ENCODE data around the gene HSPA12B. TPM values are rescaled to one million over a fixed set of nuclear protein-coding genes. Genes with fewer than 3 reads are reported as not detected.

Gene HSPA12B
- polyA plus RNA-seq, 1 donor from 2014 or later = not detected

DNA sequence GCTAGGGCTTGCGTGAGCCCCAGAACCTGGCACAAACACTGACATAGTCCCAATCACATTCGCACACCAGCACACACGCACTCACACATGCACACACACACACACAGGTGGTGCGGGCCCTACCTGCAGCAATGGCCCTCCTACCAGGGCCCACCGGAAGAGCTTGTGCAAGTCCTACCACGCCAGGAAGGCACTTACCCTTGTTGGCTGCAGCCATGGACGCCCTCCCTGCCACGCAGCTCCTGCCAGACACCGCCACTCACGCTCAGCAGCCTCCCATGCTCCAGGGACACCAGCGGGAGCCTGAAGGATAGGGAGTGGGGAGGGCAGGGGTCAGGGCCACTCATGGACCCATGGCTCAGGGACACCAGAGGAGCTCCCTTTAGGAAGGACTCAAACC, 27.4 kb downstream of the HSPA12B start:
- Histone ChIP-seq H3K9ac (ENCODE audit: low read length) (no peak overlapping the region), H3K27ac (ENCODE audit: low read length) (no peak overlapping the region), H3K27me3 (ENCODE audit: insufficient read depth, low read depth, low read length) (no peaks in the 10 kb centered on the region), H3F3A (ENCODE audit: insufficient read depth, low read length, poor library complexity, severe bottlenecking) (no peaks in the 10 kb centered on the region), H3K9me2 (ENCODE audit: insufficient read depth, low read length) (no peaks in the 10 kb centered on the region), H3K9me3 (ENCODE audit: low read length) (no peaks in the 10 kb centered on the region), H3K79me2 (replicated peaks; ENCODE audit: insufficient read depth, low read length) (no peaks in the 10 kb centered on the region), H3K4me3 (ENCODE audit: low read length) (no peak overlapping the region), H4K20me1 (ENCODE audit: insufficient read depth) (no peaks in the 10 kb centered on the region), H2AFZ (ENCODE audit: low read depth, low read length) (no peak overlapping the region), H3K36me3 (ENCODE audit: insufficient read depth, low read length) (no peaks in the 10 kb centered on the region), H3K4me2 (ENCODE audit: low read length) (no peak overlapping the region)
- no peak for TF ChIP-seq EP300 (conservative IDR thresholded peaks at IDR 0.05; ENCODE audit: poor library complexity, severe bottlenecking)
- TF ChIP-seq TAF1 (IDR thresholded peaks at IDR 0.05; ENCODE audit: low read depth) = no peak
- no peak for TF ChIP-seq RAD21 (conservative IDR thresholded peaks at IDR 0.05)
- TF ChIP-seq MXI1 (conservative IDR thresholded peaks at IDR 0.05; ENCODE audit: poor library complexity, severe bottlenecking) = no peak
- TF ChIP-seq, protein P1, sequence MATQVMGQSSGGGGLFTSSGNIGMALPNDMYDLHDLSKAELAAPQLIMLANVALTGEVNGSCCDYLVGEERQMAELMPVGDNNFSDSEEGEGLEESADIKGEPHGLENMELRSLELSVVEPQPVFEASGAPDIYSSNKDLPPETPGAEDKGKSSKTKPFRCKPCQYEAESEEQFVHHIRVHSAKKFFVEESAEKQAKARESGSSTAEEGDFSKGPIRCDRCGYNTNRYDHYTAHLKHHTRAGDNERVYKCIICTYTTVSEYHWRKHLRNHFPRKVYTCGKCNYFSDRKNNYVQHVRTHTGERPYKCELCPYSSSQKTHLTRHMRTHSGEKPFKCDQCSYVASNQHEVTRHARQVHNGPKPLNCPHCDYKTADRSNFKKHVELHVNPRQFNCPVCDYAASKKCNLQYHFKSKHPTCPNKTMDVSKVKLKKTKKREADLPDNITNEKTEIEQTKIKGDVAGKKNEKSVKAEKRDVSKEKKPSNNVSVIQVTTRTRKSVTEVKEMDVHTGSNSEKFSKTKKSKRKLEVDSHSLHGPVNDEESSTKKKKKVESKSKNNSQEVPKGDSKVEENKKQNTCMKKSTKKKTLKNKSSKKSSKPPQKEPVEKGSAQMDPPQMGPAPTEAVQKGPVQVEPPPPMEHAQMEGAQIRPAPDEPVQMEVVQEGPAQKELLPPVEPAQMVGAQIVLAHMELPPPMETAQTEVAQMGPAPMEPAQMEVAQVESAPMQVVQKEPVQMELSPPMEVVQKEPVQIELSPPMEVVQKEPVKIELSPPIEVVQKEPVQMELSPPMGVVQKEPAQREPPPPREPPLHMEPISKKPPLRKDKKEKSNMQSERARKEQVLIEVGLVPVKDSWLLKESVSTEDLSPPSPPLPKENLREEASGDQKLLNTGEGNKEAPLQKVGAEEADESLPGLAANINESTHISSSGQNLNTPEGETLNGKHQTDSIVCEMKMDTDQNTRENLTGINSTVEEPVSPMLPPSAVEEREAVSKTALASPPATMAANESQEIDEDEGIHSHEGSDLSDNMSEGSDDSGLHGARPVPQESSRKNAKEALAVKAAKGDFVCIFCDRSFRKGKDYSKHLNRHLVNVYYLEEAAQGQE (IDR thresholded peaks at IDR 0.05; ENCODE audit: borderline replicate concordance) = no peak
- TF ChIP-seq POLR2AphosphoS5 (IDR thresholded peaks at IDR 0.05) = no peak
- no peak for TF ChIP-seq EZH2 (IDR thresholded peaks at IDR 0.05; ENCODE audit: borderline replicate concordance, insufficient read depth, low read length, poor library complexity, severe bottlenecking)
- TF ChIP-seq SMC3 (conservative IDR thresholded peaks at IDR 0.05; ENCODE audit: poor library complexity) = no peak
- TF ChIP-seq, protein P2, sequence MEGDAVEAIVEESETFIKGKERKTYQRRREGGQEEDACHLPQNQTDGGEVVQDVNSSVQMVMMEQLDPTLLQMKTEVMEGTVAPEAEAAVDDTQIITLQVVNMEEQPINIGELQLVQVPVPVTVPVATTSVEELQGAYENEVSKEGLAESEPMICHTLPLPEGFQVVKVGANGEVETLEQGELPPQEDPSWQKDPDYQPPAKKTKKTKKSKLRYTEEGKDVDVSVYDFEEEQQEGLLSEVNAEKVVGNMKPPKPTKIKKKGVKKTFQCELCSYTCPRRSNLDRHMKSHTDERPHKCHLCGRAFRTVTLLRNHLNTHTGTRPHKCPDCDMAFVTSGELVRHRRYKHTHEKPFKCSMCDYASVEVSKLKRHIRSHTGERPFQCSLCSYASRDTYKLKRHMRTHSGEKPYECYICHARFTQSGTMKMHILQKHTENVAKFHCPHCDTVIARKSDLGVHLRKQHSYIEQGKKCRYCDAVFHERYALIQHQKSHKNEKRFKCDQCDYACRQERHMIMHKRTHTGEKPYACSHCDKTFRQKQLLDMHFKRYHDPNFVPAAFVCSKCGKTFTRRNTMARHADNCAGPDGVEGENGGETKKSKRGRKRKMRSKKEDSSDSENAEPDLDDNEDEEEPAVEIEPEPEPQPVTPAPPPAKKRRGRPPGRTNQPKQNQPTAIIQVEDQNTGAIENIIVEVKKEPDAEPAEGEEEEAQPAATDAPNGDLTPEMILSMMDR (IDR thresholded peaks at IDR 0.05; ENCODE audit: poor library complexity, severe bottlenecking) = no peak

DNA sequence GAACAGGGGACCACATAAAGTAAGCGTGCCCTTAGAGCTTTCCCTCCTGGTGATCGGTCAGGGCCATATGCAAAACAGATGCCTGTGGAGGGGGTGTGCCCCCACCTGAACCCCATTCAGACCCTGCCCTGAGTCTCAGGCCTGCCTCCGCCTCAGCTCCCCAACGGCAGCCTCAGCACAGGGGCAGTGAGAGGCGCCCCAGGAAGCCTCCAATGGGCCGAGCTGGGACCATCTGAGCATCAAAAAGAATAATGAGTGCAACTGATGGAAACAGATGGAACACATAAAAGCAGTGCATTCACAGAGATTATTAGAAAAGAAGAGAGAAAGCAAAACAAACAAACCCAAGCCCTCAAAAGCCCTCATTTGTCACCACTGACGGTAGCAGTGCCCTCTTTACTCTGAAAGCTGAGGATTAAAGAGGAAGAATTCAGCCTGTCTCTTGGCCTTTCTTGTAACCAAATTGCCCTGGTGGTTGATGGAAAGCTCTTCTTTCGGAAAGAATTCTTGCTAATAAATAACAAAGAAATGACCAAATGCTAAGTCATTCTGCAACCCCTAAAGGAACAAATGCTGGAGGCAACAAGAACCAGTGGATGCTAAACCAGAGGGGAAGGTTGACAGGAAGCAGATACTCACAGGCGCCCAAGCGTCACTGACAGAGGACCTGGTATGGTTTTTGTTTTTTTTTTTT, 28.3 kb downstream of the HSPA12B start:
- Histone ChIP-seq H3K27me3 (ENCODE audit: insufficient read depth, low read depth, low read length) (no peaks in the 10 kb centered on the region), H3K36me3 (ENCODE audit: insufficient read depth, low read length) (no peaks in the 10 kb centered on the region), H2AFZ (ENCODE audit: low read depth, low read length) (no peak overlapping the region), H3K9me3 (ENCODE audit: low read length) (no peaks in the 10 kb centered on the region), H3K4me3 (ENCODE audit: low read length) (no peak overlapping the region), H3K9me2 (ENCODE audit: insufficient read depth, low read length) (no peaks in the 10 kb centered on the region), H3K9ac (ENCODE audit: low read length) (no peak overlapping the region), H3K27ac (ENCODE audit: low read length) (no peak overlapping the region), H3K4me2 (ENCODE audit: low read length) (no peak overlapping the region), H4K20me1 (ENCODE audit: insufficient read depth) (no peaks in the 10 kb centered on the region), H3F3A (ENCODE audit: insufficient read depth, low read length, poor library complexity, severe bottlenecking) (no peaks in the 10 kb centered on the region), H3K79me2 (replicated peaks; ENCODE audit: insufficient read depth, low read length) (peaks cover 6% of the 10 kb centered on the region)
- TF ChIP-seq MXI1 (conservative IDR thresholded peaks at IDR 0.05; ENCODE audit: poor library complexity, severe bottlenecking) (no peak), EZH2 (IDR thresholded peaks at IDR 0.05; ENCODE audit: borderline replicate concordance, insufficient read depth, low read length, poor library complexity, severe bottlenecking) (no peak), RAD21 (conservative IDR thresholded peaks at IDR 0.05) (no peak), EP300 (conservative IDR thresholded peaks at IDR 0.05; ENCODE audit: poor library complexity, severe bottlenecking) (no peak), TAF1 (IDR thresholded peaks at IDR 0.05; ENCODE audit: low read depth) (no peak), SMC3 (conservative IDR thresholded peaks at IDR 0.05; ENCODE audit: poor library complexity) (no peak), POLR2AphosphoS5 (IDR thresholded peaks at IDR 0.05) (no peak)
- TF ChIP-seq, protein P1 (IDR thresholded peaks at IDR 0.05; ENCODE audit: borderline replicate concordance) = no peak
- TF ChIP-seq, protein P2 (IDR thresholded peaks at IDR 0.05; ENCODE audit: poor library complexity, severe bottlenecking) = no peak
